NCI-H2107 treated with DMSO at 0.1 percent for 48 hours (cell line): ENCODE measurements around the gene SLC24A3.

ENCODE experiments used
- DNase-seq: peaks from one replicate; lab custom pipeline; 2025; ENCODE audit not compliant: unreplicated experiment; lab: John Stamatoyannopoulos, UW

Gene SLC24A3

GRCh38 chr20:19336631-19337030, 124.2 kb downstream of the SLC24A3 start:
- no peak for DNase-seq

- no peak for DNase-seq
Observed at GRCh38 chr20:19338380-19338779, 125.9 kb downstream of the SLC24A3 start.

GRCh38 chr20:19338960-19339359, 126.5 kb downstream of the SLC24A3 start:
- no peak for DNase-seq

DNA sequence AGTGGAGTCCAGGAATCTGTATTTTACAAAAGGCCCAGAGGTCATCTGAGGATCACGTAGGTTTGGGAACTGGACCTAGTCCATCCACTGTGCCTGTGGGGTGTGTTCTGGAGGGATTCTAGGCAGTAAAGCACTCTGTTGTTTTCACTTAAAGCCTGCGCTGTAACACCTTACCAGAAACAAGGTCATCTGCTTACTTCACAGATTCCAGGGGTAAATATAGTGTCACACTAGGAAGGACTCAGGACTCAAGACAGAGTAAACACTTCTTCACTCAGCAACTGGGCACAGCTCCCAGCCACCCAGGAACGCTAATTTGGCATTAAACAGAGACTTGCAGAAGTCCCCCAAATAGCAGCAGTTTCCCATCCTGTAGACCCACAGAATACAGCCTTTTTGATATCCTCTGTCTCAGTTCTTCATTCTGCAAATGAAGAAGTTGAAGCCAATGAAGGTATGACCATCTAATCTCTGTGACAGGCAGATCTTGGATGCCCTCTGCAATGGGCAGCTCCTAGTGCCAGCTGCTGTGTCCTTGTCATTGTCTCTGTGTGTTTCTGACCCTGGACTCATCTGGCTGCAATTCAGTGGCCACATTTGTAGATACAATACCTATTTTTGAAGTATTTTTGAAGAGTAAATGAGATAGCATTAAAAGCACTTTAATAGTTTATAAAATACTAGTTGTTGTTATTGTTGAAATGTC, 129.1 kb downstream of the SLC24A3 start:
- DNase-seq, result no peak

- DNase-seq, result no peak
Observed at GRCh38 chr20:19344341-19344740, 131.9 kb downstream of the SLC24A3 start.

GRCh38 chr20:19347943-19348456, 135.6 kb downstream of the SLC24A3 start:
- DNase-seq, result no peak

DNA sequence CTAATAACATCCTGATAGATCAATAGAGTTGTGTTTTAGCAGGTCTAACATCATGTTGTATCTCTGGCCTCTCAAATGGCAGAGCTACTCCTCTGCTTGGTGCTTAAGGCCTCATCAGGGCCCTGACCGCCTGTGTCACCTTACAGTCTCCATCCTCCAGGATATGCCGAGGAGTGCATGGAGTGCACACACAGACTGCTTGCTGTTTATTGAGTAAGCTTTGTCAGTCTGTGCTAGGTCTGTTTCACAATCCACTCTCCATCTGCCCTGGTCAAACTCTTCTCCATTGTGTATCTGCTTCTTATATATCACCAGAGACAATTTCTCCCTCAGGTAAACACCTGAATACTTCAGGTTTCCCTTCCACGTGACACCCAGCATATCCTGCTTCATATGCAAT, 136.1 kb downstream of the SLC24A3 start:
- no peak for DNase-seq

GRCh38 chr20:19349879-19350278, 137.4 kb downstream of the SLC24A3 start:
- DNase-seq, result no peak

GRCh38 chr20:19351542-19351941, 139.1 kb downstream of the SLC24A3 start:
- no peak for DNase-seq

- DNase-seq, result no peak
Observed at GRCh38 chr20:19354950-19355349, 142.5 kb downstream of the SLC24A3 start.

DNA sequence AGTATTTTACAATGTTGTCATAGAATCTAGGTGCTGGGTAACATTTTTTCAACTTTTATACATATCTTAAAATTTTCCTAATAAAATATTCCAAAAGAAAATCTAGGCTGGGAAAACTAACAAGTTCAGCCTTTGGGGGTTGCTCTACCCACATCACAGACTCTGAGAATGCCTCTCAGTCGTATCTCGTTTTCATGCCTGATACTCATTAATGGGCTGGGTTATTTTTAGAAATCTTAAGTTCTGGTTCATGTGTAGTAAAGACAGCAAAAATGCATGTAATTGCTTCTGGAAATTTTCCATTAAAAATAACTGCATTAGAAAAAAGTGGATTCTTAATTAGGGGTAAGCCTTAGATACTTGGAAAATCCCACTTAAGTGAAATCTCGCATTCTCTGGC, 149.3 kb downstream of the SLC24A3 start:
- DNase-seq, result no peak

- no peak for DNase-seq
Observed at GRCh38 chr20:19363476-19363875, 151.0 kb downstream of the SLC24A3 start.

DNA sequence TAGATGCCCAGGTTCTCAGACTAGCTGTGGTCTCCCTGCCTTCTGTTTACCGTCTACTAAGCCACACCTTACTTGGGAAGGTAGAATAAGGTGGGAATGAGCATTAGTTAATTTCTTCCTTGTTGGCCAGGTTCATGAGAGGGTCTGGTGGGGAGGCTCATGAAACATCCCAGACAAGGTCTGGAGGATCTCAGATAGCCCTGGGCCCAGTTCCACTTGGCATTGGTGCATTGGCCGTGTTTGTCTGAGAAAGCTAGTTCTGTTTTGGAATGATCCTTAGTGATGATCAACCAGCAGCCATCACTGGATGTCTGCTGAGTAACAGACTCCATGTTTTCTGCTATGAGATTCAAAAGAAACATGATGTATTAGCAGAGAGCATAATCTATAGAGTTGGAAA, 155.1 kb downstream of the SLC24A3 start:
- no peak for DNase-seq

GRCh38 chr20:19368351-19368750, 155.9 kb downstream of the SLC24A3 start:
- no peak for DNase-seq

DNA sequence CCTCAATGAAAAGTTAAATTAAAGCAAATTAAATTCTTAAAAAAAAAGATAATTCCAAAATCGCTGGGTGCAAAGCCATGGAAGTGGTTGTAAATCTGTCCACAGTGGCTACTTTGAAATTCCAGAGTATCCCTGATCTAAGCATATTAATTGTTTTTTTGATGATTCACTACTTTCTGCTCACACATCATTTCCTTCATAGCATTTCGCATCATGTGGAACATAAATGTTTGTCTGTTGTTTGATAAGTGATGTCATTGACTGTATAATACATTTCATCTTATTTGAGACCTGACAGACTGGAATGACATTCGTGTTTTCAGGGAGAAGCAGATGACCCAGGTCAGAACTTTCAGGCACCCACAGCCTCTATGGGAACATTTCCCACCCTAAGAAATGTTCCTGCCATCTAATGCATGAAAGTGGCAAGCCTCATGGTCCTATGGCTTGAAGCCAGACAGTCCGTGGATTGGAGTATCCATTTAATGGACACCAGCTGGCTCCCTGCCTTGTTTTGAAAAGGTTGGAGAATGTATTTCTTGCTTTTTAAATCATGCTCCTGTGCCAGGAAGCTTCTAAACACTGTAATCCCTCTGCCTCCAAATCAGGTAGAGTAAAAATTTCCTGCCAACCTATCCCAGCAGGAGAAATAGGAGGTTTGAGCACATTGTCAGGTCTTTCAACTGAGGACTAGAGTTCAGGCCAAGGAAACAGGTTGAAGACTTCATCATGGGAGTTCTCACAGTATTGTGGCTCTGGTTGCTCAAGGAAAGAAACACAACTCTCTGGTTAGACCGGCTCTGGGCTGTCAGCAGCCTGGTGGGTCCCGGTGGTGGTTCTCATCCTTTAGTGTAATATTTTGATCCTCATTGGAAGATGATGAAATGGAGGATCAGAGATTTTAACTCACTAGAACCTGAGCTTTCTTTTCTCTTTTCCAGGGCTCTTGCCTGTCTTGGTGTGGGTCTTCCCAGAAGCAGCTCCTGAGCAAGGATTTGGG, 157.9 kb downstream of the SLC24A3 start:
- DNase-seq, result no peak

DNA sequence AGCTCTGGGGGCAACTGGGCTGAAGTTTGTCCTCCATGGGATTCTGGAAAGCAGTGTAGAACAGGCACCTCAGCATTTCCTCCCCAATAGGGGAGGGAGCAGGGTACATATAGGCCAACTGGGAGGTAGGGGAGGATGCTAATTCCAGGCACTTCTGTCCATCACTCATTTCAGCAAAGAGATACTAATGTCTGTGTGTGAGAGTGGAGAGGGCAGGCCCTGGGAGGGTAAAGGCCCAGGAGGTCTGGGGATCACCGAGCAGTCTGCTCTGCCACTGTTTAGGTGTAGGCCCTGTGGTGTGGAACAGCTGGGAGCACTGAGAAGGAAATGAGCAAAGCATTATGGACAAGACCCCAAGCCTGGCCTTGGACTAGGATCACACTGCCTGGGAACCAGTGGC, 158.7 kb downstream of the SLC24A3 start:
- no peak for DNase-seq

DNA sequence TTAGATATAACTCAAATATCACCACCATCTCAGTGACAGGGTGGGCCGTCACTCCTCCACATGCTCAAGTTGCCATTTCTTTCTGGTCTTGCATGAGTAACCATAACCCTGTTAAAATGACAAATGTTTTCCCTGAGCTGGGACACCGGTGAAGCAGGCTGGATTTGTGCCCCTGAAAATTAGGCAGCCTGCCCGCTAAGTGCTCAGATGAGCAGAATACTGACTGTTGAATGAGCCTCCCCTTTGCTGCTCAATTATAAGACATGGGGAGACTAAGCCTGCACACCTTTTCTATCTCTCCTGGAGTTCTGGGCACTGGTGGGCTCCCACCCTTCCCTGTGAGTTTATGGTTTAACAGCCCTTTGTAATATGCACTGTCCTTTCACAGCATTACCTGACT, 161.8 kb downstream of the SLC24A3 start:
- DNase-seq, result no peak

DNA sequence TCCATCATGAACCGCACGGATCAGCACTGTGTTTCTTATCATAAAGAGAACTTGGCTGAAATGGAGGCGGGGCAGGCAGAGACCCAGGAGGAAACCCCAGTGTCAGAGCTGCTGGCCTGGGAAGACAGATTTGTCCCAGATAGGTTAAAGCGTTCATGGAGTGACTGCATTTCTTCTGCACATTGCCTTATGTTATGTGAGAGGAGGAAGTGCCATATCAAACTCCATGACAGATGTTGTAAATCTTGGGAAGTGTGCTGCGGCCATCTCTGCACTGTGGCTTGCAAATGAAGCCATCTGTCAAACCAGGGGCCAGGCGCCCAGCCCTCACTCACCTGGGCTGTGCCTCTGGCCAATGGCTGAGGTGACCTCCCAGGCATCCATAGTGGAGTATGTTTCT, 163.0 kb downstream of the SLC24A3 start:
- DNase-seq, result no peak

GRCh38 chr20:19375801-19376200, 163.4 kb downstream of the SLC24A3 start:
- DNase-seq, result no peak

- DNase-seq, result no peak
Observed at GRCh38 chr20:19376451-19377229, 164.2 kb downstream of the SLC24A3 start.

DNA sequence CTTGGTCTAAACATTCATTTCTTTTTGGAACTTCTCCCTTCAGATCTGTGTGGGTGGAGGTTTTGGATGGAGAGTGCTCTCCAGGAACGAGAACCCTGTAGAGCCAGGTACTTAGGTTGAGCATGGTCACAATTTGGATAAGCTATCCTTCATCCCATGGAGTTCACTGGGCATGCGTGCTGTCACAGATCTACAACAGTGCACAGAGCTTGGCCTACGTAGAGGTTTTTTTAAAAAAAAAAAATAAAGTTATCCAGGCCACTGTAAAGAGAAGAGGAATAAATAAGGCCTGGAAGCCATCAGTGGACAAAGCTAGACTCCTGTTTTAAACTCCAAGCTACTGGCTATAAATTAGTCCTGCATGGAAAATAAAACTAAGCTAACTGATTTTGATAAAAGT, 165.6 kb downstream of the SLC24A3 start:
- no peak for DNase-seq
